AG08396 (cell line): ENCODE results near the gene POLR2C.

Experiments used
- DNase-seq: peaks from one replicate; pipeline ENCODE4 v3.0.0; 2012; ENCODE audit warnings: low spot score, mixed read lengths

The POLR2C gene

GRCh38 chr16:57452021-57452420 lies 10.5 kb upstream of the POLR2C start:
- no peak for DNase-seq

GRCh38 chr16:57462978-57463362 lies 491 bp downstream of the POLR2C start:
- DNase-seq = peak; percentile 56

GRCh38 chr16:57464523-57464922 lies 2.0 kb downstream of the POLR2C start:
- DNase-seq = no peak

- no peak for DNase-seq
Measured at GRCh38 chr16:57468346-57468745, 5.9 kb downstream of the POLR2C start.

GRCh38 chr16:57469046-57469445 lies 6.6 kb downstream of the POLR2C start:
- no peak for DNase-seq

- no peak for DNase-seq
Measured at GRCh38 chr16:57469917-57470470, 7.5 kb downstream of the POLR2C start.

- DNase-seq = no peak
Measured at GRCh38 chr16:57470711-57471110, 8.2 kb downstream of the POLR2C start.

GRCh38 chr16:57471209-57471608 lies 8.7 kb downstream of the POLR2C start:
- DNase-seq = no peak

- DNase-seq = no peak
Measured at GRCh38 chr16:57471852-57472664, 9.6 kb downstream of the POLR2C start.

- no peak for DNase-seq
Measured at GRCh38 chr16:57472665-57473060, 10.2 kb downstream of the POLR2C start.

- no peak for DNase-seq
Measured at GRCh38 chr16:57473176-57473840, 10.8 kb downstream of the POLR2C start.

GRCh38 chr16:57473906-57474305 lies 11.4 kb downstream of the POLR2C start:
- no peak for DNase-seq

- DNase-seq = no peak
Measured at GRCh38 chr16:57474671-57475661, 12.5 kb downstream of the POLR2C start.

- peak; percentile 50 for DNase-seq
Measured at GRCh38 chr16:57475711-57476339, 13.3 kb downstream of the POLR2C start.

GRCh38 chr16:57476546-57477410 lies 14.3 kb downstream of the POLR2C start:
- DNase-seq = no peak

GRCh38 chr16:57477531-57478202 lies 15.2 kb downstream of the POLR2C start:
- DNase-seq = no peak

- DNase-seq = no peak
Measured at GRCh38 chr16:57478396-57479204, 16.1 kb downstream of the POLR2C start.

GRCh38 chr16:57479205-57479975 lies 16.9 kb downstream of the POLR2C start:
- peak; percentile 79 for DNase-seq
